Panc1 (cell line): Measurements from ENCODE around the gene MAP2K6. TPM values are rescaled to one million over a fixed set of nuclear protein-coding genes. Genes with fewer than 3 reads are reported as not detected.
A peak's percentile ranks its signal among the peaks of the same experiment; 100 is the strongest.

ENCODE experiments used
- ATAC-seq: fragments of 200-7000 bp; cut with Tn5 transposase; 2 replicates; pipeline ENCODE4 v1.9.1; 2020; ENCODE audit warnings: mild to moderate bottlenecking, moderate library complexity
- BruUV-seq: library from RNA; stranded (reverse); fragments of 400-500 nt; replicated peaks from 2 replicates; lab custom pipeline; 2021; lab: Mats Ljungman, UMichigan
- CTCF ChIA-PET: fragments of 300-600 bp; sonication (Branson Sonifier 250); formaldehyde crosslinking; loops from one replicate; lab custom pipeline; 2022; ENCODE audit warnings: antibody characterized with exemption; lab: Charles Lee
- POLR2A ChIA-PET: fragments of 300-600 bp; sonication (Branson Sonifier 250); formaldehyde crosslinking; loops from one replicate; lab custom pipeline; 2022; ENCODE audit warnings: antibody characterized with exemption; lab: Charles Lee
- DNase-seq: peaks from one replicate; pipeline ENCODE4 v3.0.0-alpha.2; 2010; ENCODE audit warnings: low read depth, low spot score
- H3K27ac ChIP-seq: 2 replicates; pipeline ENCODE4 v1.5.1; 2011; ENCODE audit warnings: mild to moderate bottlenecking, low read length, inconsistent platforms
- H3K27me3 ChIP-seq: fragments of 200-500 bp; sonication (Bioruptor generic); 2 replicates; pipeline ENCODE4 v1.6.0; 2014; ENCODE audit warnings: low read length, inconsistent platforms; ENCODE audit not compliant: control insufficient read depth, insufficient read depth
- H3K36me3 ChIP-seq: fragments of 200-500 bp; sonication (Bioruptor generic); 2 replicates; pipeline ENCODE4 v1.5.1; 2014; ENCODE audit warnings: inconsistent platforms, mild to moderate bottlenecking, low read length, moderate library complexity; ENCODE audit not compliant: control insufficient read depth, insufficient read depth
- H3K4me1 ChIP-seq: 2 replicates; pipeline ENCODE4 v1.5.1; 2011; ENCODE audit warnings: inconsistent platforms, mild to moderate bottlenecking, low read length, moderate library complexity; ENCODE audit not compliant: control insufficient read depth, insufficient read depth
- H3K4me3 ChIP-seq, 2 experiments: 2 replicates each; pipeline ENCODE4 v1.5.1; 2011 to 2012; ENCODE audit warnings: low read depth in 2 of 2, low read length in 2 of 2, mild to moderate bottlenecking in 2 of 2, inconsistent platforms in 1 of 2, moderate library complexity in 1 of 2
- H3K9me3 ChIP-seq: fragments of 200-500 bp; sonication (Bioruptor generic); 2 replicates; pipeline ENCODE4 v1.5.1; 2014; ENCODE audit warnings: low read depth, mild to moderate bottlenecking, inconsistent platforms, low read length, moderate library complexity; ENCODE audit not compliant: control insufficient read depth, insufficient read depth
- POLR2AphosphoS5 ChIP-seq: IDR thresholded peaks from 2 replicates; pipeline ENCODE4 v1.6.1; 2012; ENCODE audit warnings: mild to moderate bottlenecking, low read depth, low read length, moderate library complexity
- SIN3A ChIP-seq: IDR thresholded peaks from 2 replicates; pipeline ENCODE4 v1.6.1; 2012; ENCODE audit warnings: low read depth, mild to moderate bottlenecking, low read length, moderate library complexity, borderline replicate concordance; ENCODE audit not compliant: insufficient read depth
- TCF7L2 ChIP-seq: IDR thresholded peaks from 2 replicates; pipeline ENCODE4 v1.6.1; 2011; ENCODE audit warnings: mild to moderate bottlenecking, low read depth, low read length, inconsistent platforms
- in situ Hi-C: cut with HindIII; loops from 2 replicates; pipeline ENCODE4 v1.10.0; 2016; ENCODE audit warnings: low sequenced_read_pairs, low pct_unique_long_range_greater_than_20kb
- intact Hi-C: fragments of 100-400 bp; cut with micrococcal nuclease; formaldehyde crosslinking; loops from one replicate; pipeline ENCODE4 v1.10.0; 2022; ENCODE audit not compliant: unreplicated experiment
- total RNA-seq: library from RNA; stranded (reverse); gene quantifications from one replicate; pipeline ENCODE4 v1.2.1, GENCODE V29; 2021; ENCODE audit not compliant: unreplicated experiment
- TF ChIP-seq, protein P1 (sequence below): fragments of 450-650 bp; IDR thresholded peaks from 2 replicates; pipeline ENCODE4 v1.5.1; 2017; ENCODE audit warnings: mild to moderate bottlenecking
- TF ChIP-seq, protein P2 (sequence below), 2 experiments: IDR thresholded peaks; 2 replicates each; pipeline ENCODE4 v1.6.1; 2011 to 2012; ENCODE audit warnings: low read depth in 2 of 2, control low read depth in 1 of 2, low read length in 1 of 2, mild to moderate bottlenecking in 1 of 2, moderate library complexity in 1 of 2; ENCODE audit not compliant: insufficient read depth in 1 of 2

MAP2K6 gene
- total RNA-seq, 1 experiment from 2014 or later = 11.8 TPM

DNA sequence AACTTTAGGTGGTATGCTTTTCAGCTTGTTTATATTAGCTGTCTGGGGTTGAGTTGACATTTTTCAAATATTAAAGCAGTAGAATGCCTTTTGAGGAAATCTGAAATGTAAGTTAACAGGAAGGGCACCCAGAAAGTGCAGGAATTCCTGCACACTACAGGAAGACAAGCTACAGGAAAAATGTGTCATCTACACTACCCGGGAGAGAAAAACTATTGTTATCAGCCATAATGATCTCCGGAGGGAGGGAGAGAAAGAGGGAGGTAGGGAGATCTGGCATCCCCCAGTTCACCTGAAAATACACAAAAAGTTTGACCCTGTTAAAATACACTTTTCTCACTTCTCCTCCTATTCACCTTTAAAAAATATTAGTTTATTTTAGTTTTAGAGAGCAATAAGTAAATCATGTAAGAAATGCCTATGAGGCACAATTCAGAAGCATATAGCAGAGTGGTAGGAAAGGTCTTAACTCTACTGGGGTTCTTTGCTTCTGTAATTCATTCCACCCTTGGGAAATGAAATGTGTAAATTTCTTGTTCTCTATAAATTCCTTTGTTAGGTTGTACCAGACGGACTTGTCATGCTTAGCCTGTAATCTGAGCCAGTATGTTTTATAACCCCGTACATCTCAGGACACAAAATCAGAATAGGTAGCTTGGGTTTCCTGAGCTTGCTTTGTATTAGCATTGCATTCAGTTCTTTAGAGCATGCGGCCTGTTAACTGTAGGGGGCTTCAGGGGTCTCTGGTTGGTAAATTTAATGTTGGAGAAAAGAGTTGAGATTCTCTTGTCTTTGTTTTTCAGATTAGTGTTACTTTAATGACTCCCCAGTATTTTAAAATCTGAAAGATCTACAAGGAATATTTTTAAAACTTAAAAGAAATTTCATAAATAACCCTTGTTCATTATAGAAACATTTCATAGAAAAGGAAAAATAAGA lies 3.3 kb downstream of the MAP2K6 start:
- POLR2A ChIA-PET = interaction anchor here (0.6 kb wide), 1 partner anchor 105 kb away, joined by 4 read pairs; no protein-coding TSS in a partner anchor
- no peaks in the 10 kb centered on the region for H3K9me3 ChIP-seq
- CTCF ChIA-PET = no interaction called here
- no peak overlapping the region for H3K4me3 ChIP-seq
- TF ChIP-seq, protein P1, sequence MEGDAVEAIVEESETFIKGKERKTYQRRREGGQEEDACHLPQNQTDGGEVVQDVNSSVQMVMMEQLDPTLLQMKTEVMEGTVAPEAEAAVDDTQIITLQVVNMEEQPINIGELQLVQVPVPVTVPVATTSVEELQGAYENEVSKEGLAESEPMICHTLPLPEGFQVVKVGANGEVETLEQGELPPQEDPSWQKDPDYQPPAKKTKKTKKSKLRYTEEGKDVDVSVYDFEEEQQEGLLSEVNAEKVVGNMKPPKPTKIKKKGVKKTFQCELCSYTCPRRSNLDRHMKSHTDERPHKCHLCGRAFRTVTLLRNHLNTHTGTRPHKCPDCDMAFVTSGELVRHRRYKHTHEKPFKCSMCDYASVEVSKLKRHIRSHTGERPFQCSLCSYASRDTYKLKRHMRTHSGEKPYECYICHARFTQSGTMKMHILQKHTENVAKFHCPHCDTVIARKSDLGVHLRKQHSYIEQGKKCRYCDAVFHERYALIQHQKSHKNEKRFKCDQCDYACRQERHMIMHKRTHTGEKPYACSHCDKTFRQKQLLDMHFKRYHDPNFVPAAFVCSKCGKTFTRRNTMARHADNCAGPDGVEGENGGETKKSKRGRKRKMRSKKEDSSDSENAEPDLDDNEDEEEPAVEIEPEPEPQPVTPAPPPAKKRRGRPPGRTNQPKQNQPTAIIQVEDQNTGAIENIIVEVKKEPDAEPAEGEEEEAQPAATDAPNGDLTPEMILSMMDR = no peak
- TF ChIP-seq POLR2AphosphoS5 = no peak
- no peak for TF ChIP-seq TCF7L2
- no peak for TF ChIP-seq SIN3A
- TF ChIP-seq, protein P2, sequence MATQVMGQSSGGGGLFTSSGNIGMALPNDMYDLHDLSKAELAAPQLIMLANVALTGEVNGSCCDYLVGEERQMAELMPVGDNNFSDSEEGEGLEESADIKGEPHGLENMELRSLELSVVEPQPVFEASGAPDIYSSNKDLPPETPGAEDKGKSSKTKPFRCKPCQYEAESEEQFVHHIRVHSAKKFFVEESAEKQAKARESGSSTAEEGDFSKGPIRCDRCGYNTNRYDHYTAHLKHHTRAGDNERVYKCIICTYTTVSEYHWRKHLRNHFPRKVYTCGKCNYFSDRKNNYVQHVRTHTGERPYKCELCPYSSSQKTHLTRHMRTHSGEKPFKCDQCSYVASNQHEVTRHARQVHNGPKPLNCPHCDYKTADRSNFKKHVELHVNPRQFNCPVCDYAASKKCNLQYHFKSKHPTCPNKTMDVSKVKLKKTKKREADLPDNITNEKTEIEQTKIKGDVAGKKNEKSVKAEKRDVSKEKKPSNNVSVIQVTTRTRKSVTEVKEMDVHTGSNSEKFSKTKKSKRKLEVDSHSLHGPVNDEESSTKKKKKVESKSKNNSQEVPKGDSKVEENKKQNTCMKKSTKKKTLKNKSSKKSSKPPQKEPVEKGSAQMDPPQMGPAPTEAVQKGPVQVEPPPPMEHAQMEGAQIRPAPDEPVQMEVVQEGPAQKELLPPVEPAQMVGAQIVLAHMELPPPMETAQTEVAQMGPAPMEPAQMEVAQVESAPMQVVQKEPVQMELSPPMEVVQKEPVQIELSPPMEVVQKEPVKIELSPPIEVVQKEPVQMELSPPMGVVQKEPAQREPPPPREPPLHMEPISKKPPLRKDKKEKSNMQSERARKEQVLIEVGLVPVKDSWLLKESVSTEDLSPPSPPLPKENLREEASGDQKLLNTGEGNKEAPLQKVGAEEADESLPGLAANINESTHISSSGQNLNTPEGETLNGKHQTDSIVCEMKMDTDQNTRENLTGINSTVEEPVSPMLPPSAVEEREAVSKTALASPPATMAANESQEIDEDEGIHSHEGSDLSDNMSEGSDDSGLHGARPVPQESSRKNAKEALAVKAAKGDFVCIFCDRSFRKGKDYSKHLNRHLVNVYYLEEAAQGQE (IDR thresholded peaks at IDR 0.05; ENCODE audit: insufficient read depth in 1 of 2, low read depth in 2 of 2, low read length in 1 of 2) = no peak
- in situ Hi-C loops = no loop called here
- intact Hi-C loops = no loop called here
- H3K27ac ChIP-seq = peak overlapping the region; percentile 78
- ATAC-seq (no peak), DNase-seq (no peak)
- no peaks in the 10 kb centered on the region for H3K27me3 ChIP-seq
- H3K4me1 ChIP-seq = peaks cover 26% of the 10 kb centered on the region
- no TSS peak for BruUV-seq
- no peaks in the 10 kb centered on the region for H3K36me3 ChIP-seq

DNA sequence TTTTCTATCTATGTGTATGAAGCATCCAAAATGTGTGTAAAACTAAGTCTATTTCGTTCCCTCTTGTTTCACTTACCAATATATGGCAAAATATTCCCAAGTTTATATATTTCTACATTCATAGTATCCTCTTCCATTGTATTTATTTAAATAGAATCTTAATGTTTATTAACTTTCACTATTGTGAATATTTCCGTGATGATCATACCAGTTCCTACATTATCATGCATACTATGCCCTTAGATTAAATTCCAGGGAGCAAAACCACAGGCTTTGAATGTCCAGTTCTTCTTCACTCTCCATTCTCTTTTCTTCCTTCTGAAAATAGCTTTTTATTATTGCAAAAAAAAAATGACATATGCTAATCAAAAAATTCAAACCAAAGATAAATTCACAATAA lies 4.0 kb downstream of the MAP2K6 start:
- Histone ChIP-seq H3K4me3 (no peak overlapping the region), H3K27ac (no peak overlapping the region), H3K4me1 (peaks cover 26% of the 10 kb centered on the region), H3K36me3 (no peaks in the 10 kb centered on the region), H3K9me3 (no peaks in the 10 kb centered on the region), H3K27me3 (no peaks in the 10 kb centered on the region)
- no peak for TF ChIP-seq POLR2AphosphoS5
- TF ChIP-seq SIN3A = no peak
- TF ChIP-seq, protein P2 (IDR thresholded peaks at IDR 0.05; ENCODE audit: insufficient read depth in 1 of 2, low read depth in 2 of 2, low read length in 1 of 2) = no peak
- TF ChIP-seq, protein P1 = no peak
- TF ChIP-seq TCF7L2 = no peak
- BruUV-seq = no TSS peak
- POLR2A ChIA-PET = no interaction called here
- CTCF ChIA-PET = no interaction called here
- ATAC-seq (no peak), DNase-seq (no peak)
- in situ Hi-C loops = no loop called here
- intact Hi-C loops = no loop called here
